Brain microvascular endothelial cell (primary cell): ENCODE measurements around the gene RPS3A.
A peak's percentile ranks its signal among the peaks of the same experiment; 100 is the strongest.

Source experiments
- DNase-seq: peaks from one replicate; pipeline ENCODE4 v3.0.0-alpha.2; 2020
- H3K27ac ChIP-seq: fragments of 250-450 bp; sonication (Bioruptor Pico); 2 replicates; pipeline ENCODE4 v1.5.1; 2020; ENCODE audit warnings: mild to moderate bottlenecking, moderate library complexity
- H3K27me3 ChIP-seq: fragments of 250-450 bp; sonication (Bioruptor Pico); replicated peaks from 2 replicates; pipeline ENCODE4 v1.5.1; 2020; ENCODE audit warnings: mild to moderate bottlenecking
- H3K36me3 ChIP-seq: fragments of 250-450 bp; sonication (Bioruptor Pico); replicated peaks from 2 replicates; pipeline ENCODE4 v1.5.1; 2020; ENCODE audit warnings: mild to moderate bottlenecking
- H3K4me3 ChIP-seq: 2 replicates; pipeline ENCODE4 v1.5.1; 2011; ENCODE audit warnings: low read depth, mild to moderate bottlenecking, control low read depth, low read length, moderate library complexity
- in situ Hi-C: cut with HindIII; loops from 2 replicates; pipeline ENCODE4 v1.10.0; 2017; ENCODE audit warnings: low sequenced_read_pairs, low pct_ligation_motif_present
- TF ChIP-seq, protein P1 (sequence below): IDR thresholded peaks from 2 replicates; pipeline ENCODE4 v1.5.1; 2011; ENCODE audit warnings: low read depth, mild to moderate bottlenecking, moderate library complexity, low read length, control low read depth, inconsistent platforms; ENCODE audit errors: missing control alignments

The RPS3A gene

DNA sequence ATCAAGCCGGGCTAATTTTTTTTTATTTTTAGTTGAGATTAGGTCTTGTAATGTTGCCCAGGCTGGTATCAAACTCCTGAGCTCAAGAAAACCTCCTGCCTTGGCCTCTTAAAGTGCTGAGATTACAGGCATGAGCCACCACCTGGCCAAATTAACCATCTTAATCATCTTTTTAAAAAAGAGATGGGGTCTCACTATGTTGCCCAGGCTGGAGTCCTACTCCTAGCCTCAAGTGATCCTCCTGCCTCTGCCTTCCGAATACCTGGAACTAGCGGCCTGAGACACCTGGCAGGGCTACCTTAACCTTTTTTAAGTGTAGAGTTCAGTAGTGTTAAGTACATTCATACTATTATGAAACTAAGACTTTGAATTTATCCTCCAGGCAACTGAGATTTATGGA lies 1.7 kb upstream of the RPS3A start:
- in situ Hi-C loops = no loop called here
- no peaks in the 10 kb centered on the region for H3K27me3 ChIP-seq
- no peak for DNase-seq
- H3K4me3 ChIP-seq = no peak overlapping the region
- H3K36me3 ChIP-seq = peaks cover 21% of the 10 kb centered on the region
- H3K27ac ChIP-seq = no peak overlapping the region
- TF ChIP-seq, protein P1, sequence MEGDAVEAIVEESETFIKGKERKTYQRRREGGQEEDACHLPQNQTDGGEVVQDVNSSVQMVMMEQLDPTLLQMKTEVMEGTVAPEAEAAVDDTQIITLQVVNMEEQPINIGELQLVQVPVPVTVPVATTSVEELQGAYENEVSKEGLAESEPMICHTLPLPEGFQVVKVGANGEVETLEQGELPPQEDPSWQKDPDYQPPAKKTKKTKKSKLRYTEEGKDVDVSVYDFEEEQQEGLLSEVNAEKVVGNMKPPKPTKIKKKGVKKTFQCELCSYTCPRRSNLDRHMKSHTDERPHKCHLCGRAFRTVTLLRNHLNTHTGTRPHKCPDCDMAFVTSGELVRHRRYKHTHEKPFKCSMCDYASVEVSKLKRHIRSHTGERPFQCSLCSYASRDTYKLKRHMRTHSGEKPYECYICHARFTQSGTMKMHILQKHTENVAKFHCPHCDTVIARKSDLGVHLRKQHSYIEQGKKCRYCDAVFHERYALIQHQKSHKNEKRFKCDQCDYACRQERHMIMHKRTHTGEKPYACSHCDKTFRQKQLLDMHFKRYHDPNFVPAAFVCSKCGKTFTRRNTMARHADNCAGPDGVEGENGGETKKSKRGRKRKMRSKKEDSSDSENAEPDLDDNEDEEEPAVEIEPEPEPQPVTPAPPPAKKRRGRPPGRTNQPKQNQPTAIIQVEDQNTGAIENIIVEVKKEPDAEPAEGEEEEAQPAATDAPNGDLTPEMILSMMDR = no peak

DNA sequence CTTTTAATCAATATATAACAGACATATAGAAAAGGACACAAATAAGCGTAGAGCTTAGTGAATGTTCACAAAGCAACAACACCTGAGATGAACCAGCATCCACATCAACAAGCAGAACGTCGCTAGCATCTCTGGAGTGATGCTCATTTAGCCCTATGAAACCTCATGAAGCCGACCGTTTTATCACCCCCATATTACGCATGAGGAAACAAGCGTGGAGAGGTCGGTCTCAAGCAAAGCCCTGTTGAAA lies 524 bp upstream of the RPS3A start:
- in situ Hi-C loops = no loop called here
- peak overlapping the region; percentile 89 for H3K27ac ChIP-seq
- TF ChIP-seq, protein P1 = no peak
- peaks cover 32% of the 10 kb centered on the region for H3K36me3 ChIP-seq
- no peak for DNase-seq
- H3K27me3 ChIP-seq = no peaks in the 10 kb centered on the region
- H3K4me3 ChIP-seq = peak overlapping the region; percentile 55

DNA sequence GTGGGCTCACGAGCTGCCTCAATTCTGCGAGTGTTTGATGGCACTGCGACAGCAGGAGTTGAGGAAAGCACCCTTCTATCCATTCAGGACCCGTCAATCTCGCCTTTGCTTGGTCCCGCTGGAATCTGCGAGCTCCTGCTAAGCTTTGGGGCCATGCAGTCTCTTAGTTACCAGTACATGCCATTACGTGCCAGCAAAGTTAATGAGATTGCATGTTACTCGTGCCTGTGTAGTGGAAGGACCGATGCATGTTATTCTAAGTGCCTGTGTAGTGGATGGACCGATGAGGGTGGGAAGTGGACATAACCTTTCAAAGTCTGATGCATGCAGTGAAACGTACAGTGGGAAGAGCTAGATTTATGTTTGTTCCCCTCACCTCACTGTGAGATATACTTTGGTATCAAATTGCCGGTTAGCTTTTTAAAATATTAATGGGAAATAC lies 569 bp downstream of the RPS3A start:
- in situ Hi-C loops = no loop called here
- Histone ChIP-seq H3K36me3 (peaks cover 41% of the 10 kb centered on the region), H3K27ac (peak overlapping the region; percentile 89), H3K27me3 (no peaks in the 10 kb centered on the region), H3K4me3 (peak overlapping the region; percentile 100)
- TF ChIP-seq, protein P1 = no peak
- DNase-seq = no peak

DNA sequence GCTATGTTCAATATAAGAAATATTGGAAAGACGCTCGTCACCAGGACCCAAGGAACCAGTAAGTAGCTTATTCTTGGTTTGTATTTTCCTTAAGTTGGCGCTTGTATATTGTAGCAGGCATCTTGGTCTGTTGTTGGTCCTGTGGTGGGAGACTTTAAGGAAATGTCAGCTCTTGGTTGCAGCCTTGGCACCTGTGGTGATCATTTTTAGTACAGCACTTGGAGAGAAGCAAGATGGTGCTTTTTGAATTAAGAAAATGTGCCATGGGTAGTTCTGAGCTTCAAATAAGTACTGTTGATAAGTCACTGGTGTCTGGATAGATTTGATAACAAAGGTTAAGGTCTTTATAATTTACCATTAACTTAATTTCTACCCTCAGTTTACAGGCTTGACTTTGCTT lies 1.1 kb downstream of the RPS3A start:
- TF ChIP-seq, protein P1 = no peak

DNA sequence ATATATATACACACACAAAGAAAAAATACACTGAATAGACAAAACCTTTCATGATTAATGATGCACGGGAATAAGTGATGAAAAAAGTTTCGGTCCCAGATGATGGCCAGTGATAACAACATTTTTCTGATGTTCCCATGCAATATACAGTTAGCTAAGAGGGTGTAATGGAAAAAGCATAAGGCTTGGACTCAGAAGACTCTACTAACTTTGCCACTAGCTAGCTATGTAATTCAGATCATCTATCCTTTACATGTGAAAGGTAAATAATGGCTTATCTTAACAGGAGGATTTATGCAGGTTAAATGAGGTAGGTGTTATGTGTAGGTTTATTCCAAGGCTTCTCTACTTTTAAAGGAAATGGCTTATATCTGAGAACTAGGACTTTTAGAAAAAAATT lies 4.3 kb downstream of the RPS3A start:
- TF ChIP-seq, protein P1 = no peak
- H3K4me3 ChIP-seq = no peak overlapping the region
- H3K27ac ChIP-seq = no peak overlapping the region
- DNase-seq = no peak
- peaks cover 68% of the 10 kb centered on the region for H3K36me3 ChIP-seq
- no peaks in the 10 kb centered on the region for H3K27me3 ChIP-seq
- in situ Hi-C loops = no loop called here

More for the DNA sequence above, 1.1 kb downstream of the RPS3A start:
- no peaks in the 10 kb centered on the region for H3K27me3 ChIP-seq
- in situ Hi-C loops = no loop called here
- H3K27ac ChIP-seq = no peak overlapping the region
- DNase-seq = no peak
- peaks cover 46% of the 10 kb centered on the region for H3K36me3 ChIP-seq
- H3K4me3 ChIP-seq = peak overlapping the region; percentile 100

DNA sequence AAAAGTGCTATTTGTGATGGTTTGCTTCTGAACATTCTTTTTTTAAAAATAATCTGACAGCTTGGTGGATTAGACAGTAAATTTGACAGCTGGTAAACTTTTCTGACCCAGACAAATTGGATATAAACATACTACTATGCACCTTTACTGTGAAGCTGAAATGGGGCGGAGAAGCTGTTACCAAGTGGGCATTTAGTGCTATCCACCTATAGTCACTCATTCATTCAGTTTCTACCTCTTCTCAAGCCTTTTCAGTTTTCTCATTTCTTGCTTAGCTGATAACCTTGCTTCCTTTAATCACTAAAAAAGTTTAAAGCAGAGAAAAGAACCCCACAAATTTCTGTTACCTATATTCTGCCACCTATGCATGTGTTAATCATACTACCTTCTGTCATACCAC lies 5.2 kb downstream of the RPS3A start:
- H3K27ac ChIP-seq = no peak overlapping the region
- no peak for DNase-seq
- in situ Hi-C loops = no loop called here
- TF ChIP-seq, protein P1 = no peak
- no peaks in the 10 kb centered on the region for H3K27me3 ChIP-seq
- H3K36me3 ChIP-seq = peaks cover 68% of the 10 kb centered on the region
- H3K4me3 ChIP-seq = no peak overlapping the region
